Naive B cell (primary cell): Measurements from ENCODE around the gene SLC1A7. TPM values are rescaled to one million over a fixed set of nuclear protein-coding genes. Genes with fewer than 3 reads are reported as not detected.

Experiments used
- ATAC-seq, 2 donors: fragments of 150-1000 bp; cut with Tn5 transposase; 2 replicates each; pipeline ENCODE4 v1.10.0; 2021; ENCODE audit warnings: low read depth in 2 of 2, mild to moderate bottlenecking in 2 of 2, moderate library complexity in 2 of 2
- DNase-seq: peaks from one replicate; pipeline ENCODE4 v3.0.0; 2022
- H3K27ac Mint-ChIP-seq, 6 donors: one replicate each; pipeline ENCODE4 v1.8.0; 2020 to 2022; ENCODE audit warnings: mild to moderate bottlenecking in 6 of 6, mixed read lengths in 6 of 6, moderate library complexity in 5 of 6, inconsistent platforms in 2 of 6
- H3K27me3 Mint-ChIP-seq, 3 donors: one replicate each; pipeline ENCODE4 v1.8.0; 2021 to 2022; ENCODE audit warnings: mixed read lengths in 3 of 3, mild to moderate bottlenecking in 1 of 3
- H3K36me3 Mint-ChIP-seq, 2 donors: one replicate each; pipeline ENCODE4 v1.8.0; 2020 to 2022; ENCODE audit warnings: mixed read lengths in 2 of 2, inconsistent platforms in 1 of 2, mild to moderate bottlenecking in 1 of 2
- H3K4me1 Mint-ChIP-seq, 3 donors: one replicate each; pipeline ENCODE4 v1.8.0; 2020 to 2022; ENCODE audit warnings: mixed read lengths in 3 of 3, inconsistent platforms in 1 of 3, mild to moderate bottlenecking in 1 of 3, moderate library complexity in 1 of 3
- H3K4me3 Mint-ChIP-seq, 8 donors: one replicate each; pipeline ENCODE4 v1.8.0; 2020 to 2022; ENCODE audit warnings: mild to moderate bottlenecking in 8 of 8, mixed read lengths in 8 of 8, moderate library complexity in 8 of 8, inconsistent platforms in 2 of 8
- H3K9me3 Mint-ChIP-seq, 7 donors: one replicate each; pipeline ENCODE4 v1.8.0; 2020 to 2022; ENCODE audit warnings: mixed read lengths in 7 of 7, mild to moderate bottlenecking in 5 of 7, inconsistent platforms in 2 of 7, moderate library complexity in 1 of 7
- polyA plus RNA-seq, 6 donors: library from polyadenylated mRNA; unstranded; fragments of 300-500 nt; fragmentation: Illumina TruSeq; gene quantifications; one replicate each; pipeline ENCODE4 v1.2.3, GENCODE V29; 2021; ENCODE audit warnings: low read depth in 6 of 6

SLC1A7 gene
- polyA plus RNA-seq, 6 donors from 2014 or later = not detected

DNA sequence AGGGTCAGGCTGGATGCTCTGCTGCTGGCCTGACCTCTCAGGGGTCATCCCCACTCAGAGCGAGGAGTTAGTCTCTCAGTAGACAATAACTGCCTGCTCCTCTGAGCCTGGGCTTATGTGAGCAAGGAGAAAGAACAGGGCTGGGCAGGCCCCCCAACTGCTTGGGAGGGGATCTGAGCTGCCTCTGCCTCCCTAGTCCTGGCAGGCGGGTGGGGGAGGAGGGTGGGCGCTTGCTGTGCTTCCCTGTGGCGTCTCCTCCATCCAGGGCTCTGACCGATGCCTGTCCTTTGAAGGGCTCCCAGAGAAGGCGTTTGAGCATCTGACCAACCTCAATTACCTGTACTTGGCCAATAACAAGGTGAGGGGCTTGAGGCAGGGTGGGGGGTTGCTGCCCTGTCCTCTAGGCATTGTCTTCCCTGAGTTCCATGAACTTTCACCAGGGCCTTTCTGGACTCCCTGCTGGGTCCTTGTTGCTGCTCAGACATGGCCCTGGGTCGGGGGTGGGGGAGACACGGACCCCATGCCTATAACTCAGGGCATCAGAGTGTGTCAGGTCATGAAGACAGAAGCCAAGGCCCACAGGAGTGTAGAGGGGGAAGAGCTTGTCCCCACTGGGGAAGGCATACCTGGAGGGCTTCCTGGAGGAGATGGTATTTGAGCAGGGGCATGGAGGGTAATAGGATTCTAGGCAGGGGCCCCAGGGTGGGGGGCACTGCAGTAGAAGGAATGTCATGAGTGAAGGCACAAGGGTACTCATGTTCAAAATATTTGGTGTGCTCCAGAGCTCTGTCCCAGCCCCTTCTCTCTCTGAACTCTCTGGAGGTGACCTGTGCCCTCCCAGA, 67.9 kb downstream of the SLC1A7 start:
- Mint-ChIP-seq H3K9me3 (no peaks in the 10 kb centered on the region), H3K36me3 (no peaks in the 10 kb centered on the region), H3K27me3 (peaks cover 5 to 8% (median 5%) of the 10 kb centered on the region in 3 donors), H3K4me1 (no peaks in the 10 kb centered on the region), H3K4me3 (no peak overlapping the region), H3K27ac (no peak overlapping the region)
- DNase-seq (no peak), ATAC-seq (no peak)

DNA sequence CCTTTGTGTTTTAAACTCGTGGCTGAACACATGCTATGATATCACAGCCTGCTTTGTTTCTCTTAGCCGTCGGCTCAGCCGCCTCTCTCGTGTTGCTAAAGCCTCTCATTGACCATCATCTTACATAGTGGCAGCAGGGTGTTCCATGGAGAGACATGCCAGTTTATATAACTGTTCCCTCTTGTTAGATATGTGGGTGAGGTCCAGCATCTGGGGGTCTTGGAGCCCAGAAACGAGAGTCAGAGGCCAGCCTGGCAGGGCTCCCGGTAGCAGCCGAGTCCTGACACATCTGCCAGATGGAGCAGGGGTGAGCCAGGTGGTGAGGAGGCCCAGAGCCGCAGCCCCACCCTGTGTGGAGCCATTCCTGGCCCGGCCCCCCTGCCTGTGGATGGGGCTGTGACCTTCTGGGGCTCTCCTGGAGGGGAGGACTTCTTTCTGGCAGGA, 68.5 kb downstream of the SLC1A7 start:
- Mint-ChIP-seq H3K4me1 (no peaks in the 10 kb centered on the region), H3K4me3 (no peak overlapping the region), H3K27me3 (peaks cover 5 to 8% (median 5%) of the 10 kb centered on the region in 3 donors), H3K9me3 (no peaks in the 10 kb centered on the region), H3K36me3 (no peaks in the 10 kb centered on the region), H3K27ac (no peak overlapping the region)
- DNase-seq = no peak
- no peak for ATAC-seq

DNA sequence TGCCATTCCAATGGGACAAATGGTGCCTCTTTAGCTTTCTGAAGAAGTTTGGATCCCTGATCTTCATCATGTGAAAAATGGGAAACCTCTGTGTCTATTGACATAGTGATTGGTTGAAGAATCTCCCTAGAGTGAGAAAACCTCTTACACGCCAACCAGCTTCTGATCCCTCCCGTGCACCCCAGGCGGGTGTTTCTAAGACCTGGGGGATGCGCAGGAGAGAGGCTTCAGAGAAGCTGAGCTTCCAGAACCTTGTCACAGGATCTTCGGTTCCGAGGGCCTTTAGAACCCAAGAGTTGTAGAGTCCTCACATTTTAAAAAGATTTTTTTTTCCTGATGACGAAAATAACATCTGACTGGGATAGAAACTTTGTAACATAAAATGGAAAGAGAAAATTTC, 69.2 kb downstream of the SLC1A7 start:
- Mint-ChIP-seq H3K27me3 (peaks cover 5 to 8% (median 5%) of the 10 kb centered on the region in 3 donors), H3K27ac (no peak overlapping the region), H3K4me1 (no peaks in the 10 kb centered on the region), H3K36me3 (no peaks in the 10 kb centered on the region), H3K4me3 (no peak overlapping the region), H3K9me3 (no peaks in the 10 kb centered on the region)
- ATAC-seq (no peak), DNase-seq (no peak)

DNA sequence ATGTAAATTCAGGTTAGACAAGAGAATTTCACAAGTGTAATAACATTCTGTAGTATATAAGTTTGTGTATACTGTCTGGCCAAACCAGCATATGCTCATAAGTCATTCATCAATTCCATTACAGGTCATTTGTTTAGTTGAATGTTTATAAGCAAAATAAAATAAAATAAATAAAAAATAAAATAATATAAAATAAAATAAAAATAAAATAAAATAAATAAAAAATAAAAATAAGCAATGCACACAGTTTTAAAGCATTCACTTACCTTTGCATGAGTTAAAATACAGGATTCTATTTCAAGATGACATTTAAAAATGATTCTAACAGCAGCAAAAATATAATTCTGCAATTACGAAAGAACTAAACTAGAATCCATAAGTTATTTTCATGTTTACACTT, 70.5 kb downstream of the SLC1A7 start:
- Mint-ChIP-seq H3K9me3 (no peaks in the 10 kb centered on the region), H3K4me1 (no peaks in the 10 kb centered on the region), H3K27me3 (peaks cover 5 to 10% (median 8%) of the 10 kb centered on the region in 3 donors), H3K4me3 (no peak overlapping the region), H3K36me3 (no peaks in the 10 kb centered on the region), H3K27ac (peak overlapping the region in 1 of 6 donors; percentile 45)
- ATAC-seq (no peak), DNase-seq (no peak)

DNA sequence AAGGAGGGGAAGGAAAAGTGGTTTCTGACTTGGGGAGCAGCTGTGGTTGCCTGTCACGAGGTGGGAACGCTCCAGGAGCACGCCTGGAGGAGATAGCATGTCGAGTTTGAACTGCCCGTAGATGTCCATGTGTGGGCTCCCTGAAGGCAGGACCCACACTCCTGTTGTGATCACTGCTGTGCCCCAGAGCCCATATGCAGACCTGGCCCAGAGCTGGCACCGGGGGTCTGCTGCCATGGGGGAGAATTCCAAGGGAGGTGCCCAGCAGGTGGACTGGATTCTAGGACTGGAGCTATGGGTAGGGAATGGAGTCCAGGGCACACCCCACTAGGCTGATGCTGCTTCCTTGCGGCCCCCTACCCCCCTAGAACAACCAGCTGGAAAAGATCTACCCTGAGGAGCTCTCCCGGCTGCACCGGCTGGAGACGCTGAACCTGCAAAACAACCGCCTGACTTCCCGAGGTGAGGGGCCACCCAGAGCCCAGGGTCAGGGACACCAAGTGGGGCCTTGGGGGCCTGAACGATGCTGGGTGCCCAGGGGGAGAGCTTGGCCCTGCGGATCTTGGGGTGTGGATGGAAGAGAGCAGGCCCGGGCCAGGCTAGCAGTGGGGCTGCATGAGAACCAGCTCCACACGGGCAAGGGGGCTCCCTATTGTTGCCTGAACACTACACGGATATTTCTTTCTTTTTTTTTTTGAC, 71.1 kb downstream of the SLC1A7 start:
- DNase-seq (no peak), ATAC-seq (no peak)
- peak overlapping the region in 1 of 6 donors; percentile 45 for H3K27ac Mint-ChIP-seq
- peaks cover 5 to 16% (median 8%) of the 10 kb centered on the region in 3 donors for H3K27me3 Mint-ChIP-seq
- H3K4me3 Mint-ChIP-seq = no peak overlapping the region
- H3K4me1 Mint-ChIP-seq = no peaks in the 10 kb centered on the region
- H3K9me3 Mint-ChIP-seq = no peaks in the 10 kb centered on the region
- no peaks in the 10 kb centered on the region for H3K36me3 Mint-ChIP-seq

DNA sequence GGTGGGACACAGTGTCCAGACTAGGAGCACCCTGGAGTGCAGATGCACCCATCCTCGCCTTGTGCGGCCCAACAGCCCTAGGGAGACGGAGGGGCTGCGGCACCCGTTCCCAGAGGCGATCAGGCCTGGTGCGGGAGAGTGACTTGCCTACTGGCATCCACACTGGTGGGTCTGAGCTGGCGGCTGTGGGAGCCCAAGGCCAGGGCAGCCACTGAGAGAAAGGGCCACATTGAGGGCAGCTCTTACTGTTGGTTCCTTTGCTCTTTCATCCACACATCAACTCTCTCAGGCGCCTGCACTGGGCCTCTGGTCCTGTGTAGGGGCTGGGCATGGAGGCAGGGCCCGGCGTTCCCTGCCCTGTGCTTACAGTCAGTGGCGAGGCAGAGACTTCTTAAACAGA, 71.8 kb downstream of the SLC1A7 start:
- Mint-ChIP-seq H3K27me3 (peaks cover 6 to 20% (median 10%) of the 10 kb centered on the region in 3 donors), H3K4me3 (no peak overlapping the region), H3K9me3 (no peaks in the 10 kb centered on the region), H3K36me3 (no peaks in the 10 kb centered on the region), H3K4me1 (no peaks in the 10 kb centered on the region), H3K27ac (no peak overlapping the region)
- ATAC-seq (no peak), DNase-seq (no peak)

DNA sequence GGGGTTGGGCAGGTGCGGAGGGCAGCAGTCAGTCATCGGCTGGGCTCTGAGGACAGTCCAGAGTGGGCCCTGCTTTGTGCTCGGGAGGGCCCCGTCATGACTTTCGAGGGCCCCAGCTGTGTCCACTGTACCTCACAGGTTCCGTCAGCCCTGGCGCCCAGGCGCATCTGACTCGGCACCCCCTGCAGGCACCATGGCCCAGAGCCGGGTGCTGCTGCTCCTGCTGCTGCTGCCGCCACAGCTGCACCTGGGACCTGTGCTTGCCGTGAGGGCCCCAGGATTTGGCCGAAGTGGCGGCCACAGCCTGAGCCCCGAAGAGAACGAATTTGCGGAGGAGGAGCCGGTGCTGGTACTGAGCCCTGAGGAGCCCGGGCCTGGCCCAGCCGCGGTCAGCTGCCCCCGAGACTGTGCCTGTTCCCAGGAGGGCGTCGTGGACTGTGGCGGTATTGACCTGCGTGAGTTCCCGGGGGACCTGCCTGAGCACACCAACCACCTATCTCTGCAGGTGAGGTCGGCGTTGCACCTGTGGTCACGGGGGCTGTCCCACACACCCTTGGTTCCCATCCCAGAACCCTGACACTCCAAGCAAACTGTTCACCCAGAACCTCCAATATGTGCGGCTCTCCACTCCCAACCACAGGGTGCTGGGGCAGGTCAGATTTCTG, 72.6 kb downstream of the SLC1A7 start:
- ATAC-seq = no peak
- DNase-seq = no peak
- Mint-ChIP-seq H3K27ac (no peak overlapping the region), H3K27me3 (peaks cover 6 to 23% (median 10%) of the 10 kb centered on the region in 3 donors), H3K36me3 (no peaks in the 10 kb centered on the region), H3K9me3 (no peaks in the 10 kb centered on the region), H3K4me3 (no peak overlapping the region), H3K4me1 (no peaks in the 10 kb centered on the region)

DNA sequence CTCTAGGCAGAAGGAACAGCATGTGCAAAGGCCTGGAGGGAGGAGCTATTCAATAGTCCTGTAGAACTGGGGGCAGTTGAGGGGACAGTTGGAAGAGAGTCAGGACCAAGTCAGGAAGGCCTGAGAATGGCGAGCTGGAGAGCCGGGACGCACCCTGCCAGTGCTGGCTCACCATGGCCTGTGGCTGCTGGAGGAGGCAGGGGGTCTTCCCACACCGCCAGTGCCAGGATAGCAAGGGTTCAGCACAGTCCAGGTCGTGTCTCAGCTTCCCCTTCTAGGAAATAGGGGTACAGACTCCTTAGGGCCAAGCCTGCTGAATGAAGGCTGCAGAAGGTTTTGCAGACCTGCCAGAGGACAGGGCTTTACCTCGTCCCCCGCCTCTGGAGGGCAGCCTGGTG, 73.2 kb downstream of the SLC1A7 start:
- no peak overlapping the region for H3K4me3 Mint-ChIP-seq

DNA sequence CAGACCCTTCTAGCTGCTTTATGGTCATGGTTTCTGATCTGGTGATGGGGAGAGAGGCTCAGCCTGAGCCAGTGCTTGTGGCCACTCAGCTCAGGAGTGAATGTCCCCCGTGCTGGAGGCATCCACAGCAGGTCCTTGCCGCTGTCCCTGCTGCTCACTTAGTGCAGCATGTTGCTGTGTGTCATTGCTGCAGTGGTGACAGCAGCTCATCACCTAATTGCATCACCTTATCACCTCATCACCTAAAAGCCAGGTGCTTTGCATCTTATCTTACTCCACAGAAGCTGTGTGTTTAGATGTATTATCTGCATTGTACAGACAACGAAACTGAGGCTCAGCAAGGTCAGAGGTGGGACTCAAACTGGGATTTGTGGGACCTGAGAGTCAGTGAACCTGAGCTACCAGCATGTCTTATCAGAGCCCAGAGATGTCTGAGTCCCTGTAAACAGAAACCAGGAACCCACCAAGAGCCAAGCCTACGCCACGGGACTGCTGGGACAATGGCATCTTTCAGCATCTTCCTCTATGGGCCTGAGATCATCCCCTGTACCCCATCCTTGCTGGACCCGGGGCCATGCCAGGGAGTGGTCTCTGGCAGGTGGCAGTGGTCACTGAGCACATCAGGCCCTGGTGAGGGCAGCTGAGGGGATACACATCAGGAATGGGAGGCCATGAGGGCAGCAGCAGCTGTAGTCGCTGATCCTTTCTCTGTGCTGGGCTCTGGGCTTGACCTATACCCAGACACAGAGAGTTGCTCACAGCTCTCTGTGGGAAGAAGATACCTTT, 73.9 kb downstream of the SLC1A7 start:
- no peaks in the 10 kb centered on the region for H3K9me3 Mint-ChIP-seq
- no peaks in the 10 kb centered on the region for H3K36me3 Mint-ChIP-seq
- no peak for DNase-seq
- no peak for ATAC-seq
- H3K27ac Mint-ChIP-seq = peak overlapping the region in 1 of 6 donors; percentile 63
- peaks cover 15 to 36% (median 23%) of the 10 kb centered on the region in 3 donors for H3K27me3 Mint-ChIP-seq
- H3K4me3 Mint-ChIP-seq = no peak overlapping the region
- peaks cover 0 to 4% (median 4%) of the 10 kb centered on the region in 3 donors for H3K4me1 Mint-ChIP-seq

More for the DNA sequence above, 73.2 kb downstream of the SLC1A7 start:
- DNase-seq (no peak), ATAC-seq (no peak)
- no peaks in the 10 kb centered on the region for H3K36me3 Mint-ChIP-seq
- H3K9me3 Mint-ChIP-seq = no peaks in the 10 kb centered on the region
- H3K27me3 Mint-ChIP-seq = peaks cover 7 to 29% (median 15%) of the 10 kb centered on the region in 3 donors
- no peak overlapping the region for H3K27ac Mint-ChIP-seq
- no peaks in the 10 kb centered on the region for H3K4me1 Mint-ChIP-seq

DNA sequence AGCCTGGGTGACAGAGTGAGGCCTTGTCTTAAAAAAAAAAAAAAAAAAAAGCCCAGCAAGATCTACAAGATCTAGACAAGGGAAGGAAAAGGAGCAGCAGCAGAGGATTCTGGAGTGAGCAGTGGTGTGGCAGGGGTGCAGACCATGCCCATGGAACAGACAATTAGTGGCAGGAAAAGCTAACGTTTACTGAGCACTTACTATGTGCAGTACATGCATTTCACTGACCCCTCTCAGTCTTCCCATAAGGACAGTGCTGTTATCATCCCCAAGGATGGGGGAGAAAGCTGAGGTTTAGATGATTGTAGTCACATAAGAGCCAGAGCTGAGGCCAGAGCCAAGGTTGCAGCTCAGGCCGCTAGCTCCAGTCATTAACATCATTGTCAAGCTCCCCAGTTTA, 74.6 kb downstream of the SLC1A7 start:
- no peak for DNase-seq
- peaks cover 0 to 11% (median 8%) of the 10 kb centered on the region in 3 donors for H3K4me1 Mint-ChIP-seq
- peaks cover 19 to 43% (median 29%) of the 10 kb centered on the region in 3 donors for H3K27me3 Mint-ChIP-seq
- ATAC-seq = no peak
- H3K9me3 Mint-ChIP-seq = no peaks in the 10 kb centered on the region
- no peak overlapping the region for H3K27ac Mint-ChIP-seq
- H3K4me3 Mint-ChIP-seq = no peak overlapping the region
- no peaks in the 10 kb centered on the region for H3K36me3 Mint-ChIP-seq

DNA sequence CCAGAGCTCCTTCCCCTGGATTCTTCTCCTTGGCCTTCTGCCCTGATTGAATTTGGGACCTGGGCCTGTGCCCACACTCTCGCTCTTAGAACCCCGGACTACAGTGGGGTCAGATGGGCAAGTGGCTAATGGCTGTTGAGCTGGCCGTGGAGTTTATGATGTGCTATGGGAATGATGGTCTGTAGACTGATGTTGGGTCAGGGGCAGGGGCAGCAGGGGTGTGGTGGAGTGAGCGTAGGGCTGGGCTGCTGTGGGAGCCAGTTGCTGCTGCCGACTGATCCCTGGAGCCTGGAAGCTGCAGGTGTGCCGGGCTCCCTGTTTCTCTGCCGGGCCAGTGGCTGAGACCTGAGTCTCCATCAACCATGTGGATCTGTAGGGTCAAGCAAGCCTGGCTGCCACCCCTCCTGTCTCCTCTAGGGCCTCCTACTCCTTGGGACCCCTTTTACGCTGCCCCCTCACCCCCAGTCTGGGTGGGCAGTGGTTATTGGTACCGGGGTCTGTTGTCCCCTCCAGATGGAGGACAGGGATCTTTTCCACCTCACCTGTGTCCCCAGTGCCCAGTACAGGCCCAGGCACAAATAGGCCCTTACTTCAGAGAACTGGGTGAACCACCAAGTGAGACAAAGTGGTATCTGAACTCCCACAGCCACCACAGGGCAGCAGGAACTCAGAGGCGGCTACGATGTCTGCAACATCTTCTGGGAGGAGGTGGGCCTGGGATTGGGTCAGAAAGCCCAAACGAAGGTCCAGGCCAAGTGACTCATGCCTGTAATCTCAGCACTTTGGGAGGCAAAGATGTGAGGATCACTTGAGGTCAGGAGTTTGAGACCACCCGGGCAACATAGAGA, 75.3 kb downstream of the SLC1A7 start:
- Mint-ChIP-seq H3K4me3 (no peak overlapping the region), H3K36me3 (no peaks in the 10 kb centered on the region), H3K27me3 (peaks cover 19 to 48% (median 29%) of the 10 kb centered on the region in 3 donors), H3K27ac (no peak overlapping the region), H3K4me1 (peaks cover 0 to 16% (median 8%) of the 10 kb centered on the region in 3 donors), H3K9me3 (no peaks in the 10 kb centered on the region)
- ATAC-seq (no peak), DNase-seq (no peak)

DNA sequence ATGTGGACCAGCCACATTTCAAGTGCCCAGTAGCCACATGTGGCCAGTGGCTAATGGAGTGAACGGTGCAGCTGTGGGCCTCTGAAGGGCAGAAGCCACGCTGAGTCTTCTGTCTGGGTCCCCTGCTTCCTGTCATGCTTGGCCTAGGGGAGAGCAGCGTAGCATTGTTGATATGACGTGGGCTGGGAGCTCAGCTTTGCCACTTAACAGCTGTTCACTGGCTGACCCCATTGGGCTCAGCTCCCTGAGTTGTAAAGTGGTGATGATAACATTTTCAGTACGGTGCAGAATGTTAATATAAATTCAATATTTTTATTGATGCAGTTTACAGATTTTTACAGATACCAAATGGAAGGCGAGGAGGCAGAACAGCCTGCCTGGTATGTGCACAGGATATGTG, 76.0 kb downstream of the SLC1A7 start:
- DNase-seq (no peak), ATAC-seq (no peak)
- peaks cover 0 to 17% (median 8%) of the 10 kb centered on the region in 3 donors for H3K4me1 Mint-ChIP-seq
- no peaks in the 10 kb centered on the region for H3K9me3 Mint-ChIP-seq
- no peaks in the 10 kb centered on the region for H3K36me3 Mint-ChIP-seq
- no peak overlapping the region for H3K4me3 Mint-ChIP-seq
- peak overlapping the region in 1 of 6 donors; percentile 43 for H3K27ac Mint-ChIP-seq
- peaks cover 19 to 52% (median 31%) of the 10 kb centered on the region in 3 donors for H3K27me3 Mint-ChIP-seq
